Gastroesophageal sphincter (tissue), 4 donors: Measurements from ENCODE around the gene EGFL8. TPM values are rescaled to one million over a fixed set of nuclear protein-coding genes. Genes with fewer than 3 reads are reported as not detected.

Experiments
- ATAC-seq: fragments of 150-250 bp; one replicate; pipeline ENCODE4 v1.9.1; 2016; ENCODE audit warnings: mild to moderate bottlenecking, moderate library complexity
- H3K27ac ChIP-seq, 4 donors: fragments of 200-600 bp; sonication (generic) in 3 of 4; 1 replicate in 3 of 4; 2 replicates in 1 of 4; pipeline ENCODE4 v1.5.1; 2016 to 2019
- H3K27me3 ChIP-seq: fragments of 200-600 bp; sonication (generic); one replicate; pipeline ENCODE4 v1.5.1; 2019
- H3K36me3 ChIP-seq, 2 donors: fragments of 200-600 bp; sonication (generic); one replicate each; pipeline ENCODE4 v1.5.1; 2019; ENCODE audit warnings: control low read depth in 1 of 2
- H3K4me1 ChIP-seq, 3 donors: fragments of 200-600 bp; sonication (generic); 1 replicate in 2 of 3; 2 replicates in 1 of 3; pipeline ENCODE4 v1.5.1; 2016 to 2019; ENCODE audit warnings: control low read depth in 2 of 3
- H3K4me3 ChIP-seq, 2 donors: fragments of 200-600 bp; sonication (generic); one replicate each; pipeline ENCODE4 v1.5.1; 2019; ENCODE audit warnings: mild to moderate bottlenecking in 1 of 2, moderate library complexity in 1 of 2
- H3K9me3 ChIP-seq, 3 donors: fragments of 200-600 bp; sonication (generic); one replicate each; pipeline ENCODE4 v1.5.1; 2017 to 2019; ENCODE audit warnings: control low read depth in 2 of 3
- CTCF ChIP-seq, 4 experiments: fragments of 200-600 bp in 2 of 4; fragments of 450-650 bp in 2 of 4; sonication (generic) in 1 of 4; IDR thresholded peaks; one replicate each; pipeline ENCODE4 v1.5.1; 2017 to 2019; ENCODE audit warnings: antibody characterized with exemption in 4 of 4, mild to moderate bottlenecking in 2 of 4, moderate library complexity in 2 of 4
- EP300 ChIP-seq: sonication (generic); formaldehyde crosslinking; IDR thresholded peaks from one replicate; pipeline ENCODE4 v1.6.1; 2017; ENCODE audit warnings: antibody characterized with exemption, mild to moderate bottlenecking
- POLR2A ChIP-seq, 2 donors: fragments of 450-650 bp; IDR thresholded peaks; one replicate each; pipeline ENCODE4 v1.6.1; 2017; ENCODE audit warnings: antibody characterized with exemption in 2 of 2, mild to moderate bottlenecking in 2 of 2, moderate library complexity in 1 of 2
- POLR2AphosphoS5 ChIP-seq: sonication (generic); formaldehyde crosslinking; IDR thresholded peaks from one replicate; pipeline ENCODE4 v1.6.1; 2017; ENCODE audit warnings: antibody characterized with exemption
- WGBS, 2 donors: methylation state at CpG; one replicate each; pipeline ENCODE4 v1.1.5; 2018; ENCODE audit warnings: low coverage in 1 of 2; 5-methylcytosine and 5-hydroxymethylcytosine counted together
- total RNA-seq, 4 donors: library from RNA; depleted of rRNA; stranded (reverse); fragments of >200 nt; gene quantifications; one replicate each; pipeline ENCODE4 v1.1.0, GENCODE V29; 2016

The EGFL8 gene
- total RNA-seq, 4 donors from 2014 or later: 5.0 to 15.1 (median 10.1) TPM

- Histone ChIP-seq H3K4me3 (no peak overlapping the region), H3K9me3 (no peaks in the 10 kb centered on the region), H3K27me3 (no peaks in the 10 kb centered on the region), H3K27ac (no peak overlapping the region), H3K4me1 (no peaks in the 10 kb centered on the region), H3K36me3 (no peaks in the 10 kb centered on the region)
- no peak for TF ChIP-seq POLR2AphosphoS5
- TF ChIP-seq EP300: no peak
- no peak for TF ChIP-seq CTCF (IDR thresholded peaks at IDR 0.05)
- TF ChIP-seq POLR2A (IDR thresholded peaks at IDR 0.05): no peak
- no peak for ATAC-seq
- WGBS, 2 donors: 71 to 74% methylated on average over 4 to 6 of the region's 12 CpGs
Measured at GRCh38 chr6:32212076-32212760, 47.8 kb downstream of the EGFL8 start.

- Histone ChIP-seq H3K4me3 (no peak overlapping the region), H3K36me3 (no peaks in the 10 kb centered on the region), H3K27ac (no peak overlapping the region), H3K4me1 (no peaks in the 10 kb centered on the region), H3K9me3 (no peaks in the 10 kb centered on the region), H3K27me3 (no peaks in the 10 kb centered on the region)
- WGBS, 2 donors: 82% methylated on average over 6 of the region's 6 CpGs; no CpG with 5 or more reads in 1 of the 2 donors
- ATAC-seq: no peak
- TF ChIP-seq EP300: no peak
- no peak for TF ChIP-seq CTCF (IDR thresholded peaks at IDR 0.05)
- no peak for TF ChIP-seq POLR2AphosphoS5
- no peak for TF ChIP-seq POLR2A (IDR thresholded peaks at IDR 0.05)
Measured at GRCh38 chr6:32213649-32214048, 49.3 kb downstream of the EGFL8 start.

- Histone ChIP-seq H3K9me3 (no peaks in the 10 kb centered on the region), H3K27ac (no peak overlapping the region), H3K4me1 (no peaks in the 10 kb centered on the region), H3K36me3 (no peaks in the 10 kb centered on the region), H3K4me3 (no peak overlapping the region), H3K27me3 (no peaks in the 10 kb centered on the region)
- 54 to 67% methylated on average over 2 to 3 of the region's 3 CpGs for WGBS, 2 donors
- ATAC-seq: no peak
- no peak for TF ChIP-seq POLR2AphosphoS5
- TF ChIP-seq POLR2A (IDR thresholded peaks at IDR 0.05): no peak
- TF ChIP-seq CTCF (IDR thresholded peaks at IDR 0.05): no peak
- TF ChIP-seq EP300: no peak
Measured at GRCh38 chr6:32214126-32214525, 49.7 kb downstream of the EGFL8 start.

GRCh38 chr6:32215617-32216016, 51.2 kb downstream of the EGFL8 start:
- Histone ChIP-seq H3K4me1 (no peaks in the 10 kb centered on the region), H3K4me3 (no peak overlapping the region), H3K27me3 (peaks cover 7% of the 10 kb centered on the region), H3K36me3 (no peaks in the 10 kb centered on the region), H3K9me3 (no peaks in the 10 kb centered on the region), H3K27ac (no peak overlapping the region)
- ATAC-seq: no peak
- TF ChIP-seq CTCF (IDR thresholded peaks at IDR 0.05) (no peak), POLR2A (IDR thresholded peaks at IDR 0.05) (no peak), POLR2AphosphoS5 (no peak), EP300 (no peak)
- WGBS, 2 donors: 80 to 88% methylated on average over 1 to 4 of the region's 4 CpGs

GRCh38 chr6:32216285-32216684, 51.9 kb downstream of the EGFL8 start:
- 77 to 90% methylated on average over 2 to 10 of the region's 10 CpGs for WGBS, 2 donors
- Histone ChIP-seq H3K27ac (no peak overlapping the region), H3K36me3 (no peaks in the 10 kb centered on the region)

More at GRCh38 chr6:32216285-32216684, 51.9 kb downstream of the EGFL8 start:
- Histone ChIP-seq H3K27me3 (peaks cover 13% of the 10 kb centered on the region), H3K4me3 (no peak overlapping the region), H3K4me1 (no peaks in the 10 kb centered on the region), H3K9me3 (no peaks in the 10 kb centered on the region)
- TF ChIP-seq CTCF (IDR thresholded peaks at IDR 0.05) (no peak), POLR2AphosphoS5 (no peak), EP300 (no peak), POLR2A (IDR thresholded peaks at IDR 0.05) (no peak)
- no peak for ATAC-seq
